ENCODE data around the gene INPP4B.

The INPP4B gene

DNA sequence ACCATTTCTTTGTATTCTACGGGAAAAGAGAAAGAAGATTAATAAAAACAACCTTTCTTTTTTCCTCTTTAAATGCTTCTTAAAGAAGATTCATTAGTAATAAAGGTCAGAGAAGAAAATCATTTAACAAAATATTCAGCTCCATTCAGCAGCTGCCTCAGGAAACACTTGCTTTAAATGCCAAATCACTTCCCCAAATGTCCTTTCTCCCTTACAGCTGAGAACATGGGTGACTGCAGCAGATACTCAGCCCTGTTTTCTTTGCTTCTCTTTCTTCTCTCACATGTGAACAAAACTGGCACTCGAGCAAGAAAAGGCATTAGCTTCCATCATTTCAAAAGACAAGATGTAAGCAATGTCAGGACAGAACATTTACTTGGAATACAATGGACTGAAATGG, 120.2 kb downstream of the INPP4B start:
- no peak for DNase-seq

GRCh38 chr4:142721187-142721586, 124.9 kb downstream of the INPP4B start:
- DNase-seq = no peak

GRCh38 chr4:142719854-142720541, 126.1 kb downstream of the INPP4B start:
- no peak for DNase-seq

DNA sequence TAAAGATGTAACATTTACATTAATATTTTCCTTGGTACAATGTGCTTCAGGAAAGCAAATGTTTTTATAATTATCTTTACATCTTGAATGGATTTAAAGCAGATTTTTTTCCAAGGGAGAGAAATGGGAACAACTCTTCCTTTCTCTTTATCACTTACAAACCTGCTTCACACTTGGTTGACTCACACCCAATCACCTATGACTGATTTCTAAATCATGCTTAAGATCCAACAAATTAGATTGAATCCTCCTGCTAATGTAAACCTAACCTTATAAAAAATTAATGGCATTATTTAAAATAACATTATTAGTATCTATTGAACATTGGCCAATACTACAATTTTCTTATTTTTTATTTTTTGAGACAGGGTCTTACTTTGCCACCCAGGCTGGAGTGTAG, 127.1 kb downstream of the INPP4B start:
- DNase-seq = no peak

DNA sequence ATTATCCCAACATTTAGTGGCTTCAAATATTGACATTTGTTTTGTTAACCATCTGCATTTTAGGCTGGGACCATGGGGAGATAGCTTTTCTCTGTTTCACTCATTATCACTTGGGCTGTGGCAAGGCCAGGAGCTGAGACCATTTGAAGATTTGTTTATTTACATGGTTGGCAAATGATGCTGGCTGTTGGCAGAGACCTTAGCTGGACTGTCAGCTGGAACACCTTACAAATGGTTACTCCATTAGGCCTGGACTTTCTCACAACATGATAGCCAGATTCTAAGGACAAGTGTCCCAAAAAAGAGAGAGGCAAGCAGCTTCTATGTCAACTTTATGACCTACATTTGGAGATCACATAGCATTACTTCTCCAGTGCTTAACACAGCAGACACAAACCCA, 130.4 kb downstream of the INPP4B start:
- DNase-seq = no peak

DNA sequence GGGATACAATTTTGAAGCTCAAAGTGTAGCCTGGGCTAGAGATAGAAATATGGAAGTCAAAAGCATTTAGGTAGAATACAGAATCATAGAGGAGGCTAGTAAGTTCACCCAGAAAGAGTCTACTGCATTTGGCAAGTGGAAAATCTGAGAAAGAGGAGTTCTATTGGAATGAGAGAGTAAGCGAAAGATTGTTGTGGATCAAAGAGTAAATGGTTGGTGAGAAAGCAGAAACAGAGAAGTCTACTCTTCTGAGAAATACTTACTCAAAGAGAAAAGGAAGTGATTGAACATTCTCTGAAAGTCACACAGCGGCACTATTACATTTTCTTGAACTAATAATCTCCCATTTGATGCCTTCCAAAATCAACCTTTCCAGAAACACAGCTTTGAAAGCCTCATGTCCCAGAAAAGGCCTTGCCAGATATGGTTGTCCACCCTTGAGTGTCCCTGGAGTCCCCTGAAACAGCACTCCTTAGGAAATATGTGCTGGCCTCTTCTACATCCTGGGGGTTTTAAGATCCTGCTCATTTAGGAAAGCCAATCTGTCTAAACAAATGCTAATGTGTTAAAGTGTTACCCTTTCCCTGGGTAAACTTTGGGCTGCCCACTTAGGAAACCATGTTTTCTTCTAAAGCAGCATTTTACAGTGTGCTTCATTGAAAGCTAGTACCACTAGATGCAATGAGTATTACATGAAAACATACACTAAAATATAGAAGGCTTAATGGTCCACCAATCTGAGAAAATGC, 132.6 kb downstream of the INPP4B start:
- no peak for DNase-seq

DNA sequence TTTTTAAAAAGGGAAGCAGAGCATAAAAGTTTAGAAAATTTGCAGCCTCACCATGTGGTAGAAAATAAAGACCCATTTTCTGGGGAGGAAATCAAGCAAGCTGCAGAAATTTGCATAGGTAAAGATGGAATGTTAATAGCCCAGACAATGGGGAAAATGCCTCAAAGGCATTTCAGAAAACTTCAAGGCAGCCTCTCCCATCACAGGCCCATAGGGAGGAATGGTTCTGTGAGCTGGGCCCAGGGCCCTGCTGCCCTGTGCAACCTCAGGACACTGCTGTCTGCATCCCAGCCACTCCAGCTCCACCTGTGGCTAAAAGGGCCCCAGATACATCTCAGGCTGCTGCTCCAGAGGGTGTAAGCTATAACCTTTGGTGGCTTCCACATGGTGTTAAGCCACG, 137.9 kb downstream of the INPP4B start:
- no peak for DNase-seq

DNA sequence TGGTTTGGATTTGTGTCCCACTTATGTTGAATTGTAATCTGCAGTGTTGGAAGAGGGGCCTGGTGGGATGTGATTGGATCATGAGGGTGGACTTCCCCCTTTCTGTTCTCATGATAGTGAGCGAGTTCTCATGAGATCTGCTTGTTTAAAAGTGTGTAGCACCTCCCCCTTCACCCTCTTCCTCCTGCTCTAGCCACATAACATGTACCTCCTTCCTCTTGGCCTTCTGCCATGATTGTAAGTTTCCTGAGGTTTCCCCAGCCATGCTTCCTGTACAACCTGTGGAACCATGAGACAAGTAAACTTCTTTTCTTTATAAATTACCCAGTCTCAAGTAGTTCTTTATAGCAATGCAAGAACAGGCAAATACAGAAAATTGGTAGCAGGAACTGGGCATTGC, 138.7 kb downstream of the INPP4B start:
- DNase-seq = no peak

- no peak for DNase-seq
Measured at GRCh38 chr4:142706381-142706780, 139.7 kb downstream of the INPP4B start.

- DNase-seq = no peak
Measured at GRCh38 chr4:142705820-142706219, 140.3 kb downstream of the INPP4B start.

DNA sequence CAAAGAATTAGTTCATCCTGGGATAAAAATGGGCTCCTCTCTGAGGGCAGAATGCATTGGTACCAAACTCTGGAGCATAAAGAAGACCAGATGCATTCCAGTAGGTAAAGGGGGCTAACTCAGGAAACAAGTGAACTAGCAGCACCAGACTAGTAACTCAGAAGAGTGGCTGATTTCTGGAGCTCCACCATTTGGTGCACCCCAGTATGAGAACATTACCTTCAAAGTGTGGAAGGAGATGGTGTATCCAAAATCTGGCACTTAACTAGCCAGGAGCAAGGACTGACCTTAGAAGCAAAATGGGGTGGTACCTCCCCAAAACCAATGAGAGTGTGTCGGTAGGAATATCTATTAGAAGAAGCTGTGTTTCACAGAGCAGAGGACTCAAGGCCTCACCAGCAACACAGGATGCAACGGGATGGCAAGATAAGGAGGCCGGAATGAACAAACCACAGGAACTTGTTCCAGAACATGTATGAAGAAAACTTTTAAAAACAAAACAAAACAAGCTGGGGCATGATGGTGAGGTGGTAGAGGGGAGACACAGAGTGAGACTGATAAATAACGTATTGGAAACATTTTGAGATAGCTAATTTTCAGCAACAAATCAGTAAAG, 142.3 kb downstream of the INPP4B start:
- DNase-seq = no peak

GRCh38 chr4:142701017-142701416, 145.1 kb downstream of the INPP4B start:
- DNase-seq = no peak

DNA sequence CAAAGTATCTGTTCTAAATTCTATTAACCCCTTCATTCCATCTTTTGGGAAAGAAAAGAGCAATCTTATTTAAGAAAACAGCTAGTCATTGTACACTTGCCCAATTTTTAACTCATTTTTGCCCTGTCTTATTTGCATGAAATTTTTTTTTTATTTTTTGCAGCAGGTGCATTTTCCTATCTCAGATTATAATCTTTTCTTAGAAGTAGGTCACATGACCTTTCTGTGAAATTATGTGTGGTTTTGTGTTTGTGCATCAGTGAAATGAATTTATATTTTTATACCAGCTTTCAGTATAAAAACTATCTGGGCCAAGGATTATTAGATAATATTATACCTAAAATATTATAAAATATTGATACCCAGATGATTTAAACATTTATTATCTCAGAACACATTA, 145.6 kb downstream of the INPP4B start:
- no peak for DNase-seq

DNA sequence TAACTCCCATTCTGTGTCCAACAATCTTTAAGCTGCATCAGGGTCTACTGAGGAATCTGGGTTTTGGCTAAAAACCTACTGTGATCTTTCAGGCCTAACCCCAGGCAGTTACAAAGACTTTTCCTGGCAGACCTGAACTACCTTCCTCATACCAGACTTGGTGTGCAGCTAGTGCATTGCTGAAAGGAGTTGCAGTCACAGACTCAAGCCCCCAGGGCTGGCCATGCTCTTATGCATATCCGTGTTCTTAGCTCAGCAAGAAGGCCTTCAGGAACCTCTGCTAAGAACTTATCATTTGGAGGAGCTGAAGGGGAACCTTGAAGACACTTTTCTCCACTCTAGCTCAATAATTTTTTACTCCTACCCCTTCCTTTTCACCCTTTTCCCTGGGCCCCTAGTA, 147.5 kb downstream of the INPP4B start:
- no peak for DNase-seq

DNA sequence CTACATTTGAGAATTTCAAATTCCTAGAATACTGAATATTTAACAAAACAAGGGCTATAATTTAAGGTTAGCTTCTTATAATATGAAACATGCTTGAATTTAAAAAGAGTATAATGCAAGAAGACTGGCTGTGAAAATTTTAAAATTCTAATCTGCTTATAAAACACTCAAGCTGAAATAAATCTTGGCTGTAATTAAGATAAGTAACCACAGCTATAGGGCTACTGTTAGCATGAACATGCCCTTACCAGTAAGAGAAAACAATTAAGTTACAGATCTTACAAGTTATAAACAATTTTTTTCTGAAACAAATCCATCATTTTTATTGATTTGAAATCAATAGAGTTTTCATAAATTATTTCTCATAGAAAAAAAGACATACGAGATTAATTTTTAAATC, 148.2 kb downstream of the INPP4B start:
- no peak for DNase-seq

DNA sequence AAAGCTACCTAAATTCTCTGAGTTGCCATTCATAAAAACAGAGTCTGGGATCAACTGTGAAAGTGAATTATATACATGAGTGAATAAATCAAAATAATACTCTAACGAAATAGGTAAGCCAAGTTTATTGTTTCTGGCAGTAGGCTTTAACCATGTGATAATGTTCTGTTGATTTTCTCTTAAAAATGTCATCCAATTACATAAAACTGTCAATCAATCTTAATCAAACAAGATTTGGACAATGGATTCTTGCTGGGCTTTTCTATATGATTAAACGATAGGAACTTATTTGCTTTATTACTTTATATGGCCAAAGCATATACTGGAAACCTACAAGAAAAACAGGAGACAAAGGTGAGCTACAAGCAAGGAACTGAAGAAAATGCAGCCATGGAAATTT, 148.8 kb downstream of the INPP4B start:
- no peak for DNase-seq

- DNase-seq = peak; percentile 12
Measured at GRCh38 chr4:142696334-142697122, 149.6 kb downstream of the INPP4B start.

DNA sequence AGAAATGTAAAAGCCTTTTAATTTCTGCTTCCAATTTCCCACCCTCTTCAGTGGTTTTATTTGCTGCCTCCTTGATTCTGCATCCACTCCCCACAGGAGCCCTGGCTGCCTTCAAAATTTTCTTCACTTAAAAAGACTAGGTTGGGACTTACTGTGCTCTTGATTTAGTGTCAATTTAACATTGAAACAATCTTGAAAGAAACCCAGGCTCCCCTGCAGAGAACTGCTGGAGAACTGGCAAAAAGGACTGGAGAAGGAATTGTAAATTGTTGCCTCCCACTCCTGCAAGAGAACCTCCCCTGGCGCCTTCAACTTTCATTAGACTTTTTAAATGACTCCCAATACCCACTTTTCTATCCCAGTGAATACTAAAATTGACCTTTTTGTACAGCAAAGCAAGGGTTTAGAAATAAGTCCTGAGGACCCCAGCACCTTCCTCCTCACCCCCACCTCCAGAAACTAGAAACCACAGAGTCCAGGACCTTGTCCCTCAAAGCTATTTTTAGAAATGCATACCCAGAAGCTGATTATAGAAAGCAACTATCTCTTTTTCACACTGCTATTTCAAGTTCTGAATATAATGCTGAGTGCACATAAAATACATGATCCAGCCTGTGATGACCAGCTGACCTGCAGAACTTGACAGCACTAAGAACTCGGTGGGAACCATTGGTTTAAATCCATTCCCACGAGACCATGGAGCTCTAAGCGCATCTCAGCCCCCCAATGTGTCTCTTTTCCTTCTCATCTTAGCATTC, 155.5 kb downstream of the INPP4B start:
- no peak for DNase-seq

DNA sequence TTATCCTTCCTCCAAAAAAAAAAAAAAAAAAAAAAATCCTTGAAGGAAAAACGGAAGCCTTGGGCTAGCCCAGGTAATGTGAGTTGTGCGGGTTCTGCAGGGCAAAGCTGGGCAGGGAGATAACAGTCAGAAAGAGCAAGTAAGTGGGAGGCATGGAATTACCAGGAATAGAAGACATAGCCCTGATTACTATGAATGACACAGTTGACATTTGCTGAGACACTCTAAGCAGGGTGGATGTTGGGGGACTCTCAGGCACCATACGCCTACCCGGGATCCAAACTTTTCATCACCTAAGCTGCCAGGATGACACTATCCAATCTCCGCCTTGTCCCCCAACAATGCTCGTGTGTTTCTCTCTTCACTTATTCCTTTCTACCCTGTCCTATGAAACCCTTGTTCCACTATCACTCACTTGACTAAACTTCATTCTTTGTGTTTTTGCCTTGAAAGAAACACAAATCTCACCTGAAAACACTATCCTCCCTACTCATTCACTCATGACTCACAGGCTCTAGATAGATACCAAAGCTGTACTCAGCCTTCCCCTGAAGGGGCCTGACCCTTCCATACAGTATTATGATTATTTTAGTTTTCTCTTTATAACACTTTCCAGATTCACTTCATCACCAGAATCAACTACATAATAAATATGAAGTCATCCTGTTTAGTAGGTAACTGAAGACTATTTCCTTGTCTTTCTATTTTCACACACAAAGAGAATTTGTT, 158.4 kb downstream of the INPP4B start:
- DNase-seq = no peak

- no peak for DNase-seq
Measured at GRCh38 chr4:142686081-142686480, 160.0 kb downstream of the INPP4B start.

- no peak for DNase-seq
Measured at GRCh38 chr4:142683997-142684396, 162.1 kb downstream of the INPP4B start.

- DNase-seq = no peak
Measured at GRCh38 chr4:142683503-142683902, 162.6 kb downstream of the INPP4B start.

Measured in activated naive CD4-positive, alpha-beta T cell treated with Interleukin-2 at 50 U/mL for 16 hours (primary cell).